GM13976 (cell line): ENCODE data around the gene INTS4.
"Not testable (repeated sequence)": the region's sequence is repeated elsewhere in the genome, so short reads cannot be mapped to it uniquely, and the experiment has no call there.

Source experiments
- DNase-seq: peaks from one replicate; pipeline ENCODE4 v3.0.0; 2012; ENCODE audit warnings: low spot score
- CTCF ChIP-seq: IDR thresholded peaks from 2 replicates; pipeline ENCODE4 v1.5.1; 2012; ENCODE audit warnings: borderline replicate concordance, mild to moderate bottlenecking; ENCODE audit not compliant: insufficient read depth; ENCODE audit errors: extremely low read depth, missing control alignments, control extremely low read depth
- in situ Hi-C: fragments of 300-500 bp; cut with MboI; formaldehyde crosslinking; loops from one replicate; pipeline ENCODE4 v1.12.0; 2022; ENCODE audit warnings: low sequenced_read_pairs, mixed read lengths, inconsistent platforms; ENCODE audit not compliant: unreplicated experiment

The INTS4 gene

GRCh38 chr11:77930334-77931208, 63.9 kb downstream of the INTS4 start:
- in situ Hi-C loops, DNase-seq: not testable (repeated sequence)

- DNase-seq, in situ Hi-C loops: not testable (repeated sequence)
These were observed 76.8 kb downstream of the INTS4 start for GRCh38 chr11:77917713-77918112.

GRCh38 chr11:77914307-77914791, 80.1 kb downstream of the INTS4 start:
- DNase-seq, in situ Hi-C loops: not testable (repeated sequence)

- in situ Hi-C loops, DNase-seq: not testable (repeated sequence)
These were observed 80.7 kb downstream of the INTS4 start for GRCh38 chr11:77913608-77914306.

GRCh38 chr11:77910828-77911227, 83.6 kb downstream of the INTS4 start:
- in situ Hi-C loops = not testable (repeated sequence)

GRCh38 chr11:77909277-77909676, 85.2 kb downstream of the INTS4 start:
- in situ Hi-C loops = no loop called here
- TF ChIP-seq CTCF = no peak
- DNase-seq = no peak

More at GRCh38 chr11:77910828-77911227, 83.6 kb downstream of the INTS4 start:
- not testable (repeated sequence) for DNase-seq

GRCh38 chr11:77908835-77909234, 85.6 kb downstream of the INTS4 start:
- in situ Hi-C loops = no loop called here
- DNase-seq = no peak

GRCh38 chr11:77894949-77895348, 99.5 kb downstream of the INTS4 start:
- in situ Hi-C loops, DNase-seq: not testable (repeated sequence)

More at GRCh38 chr11:77908835-77909234, 85.6 kb downstream of the INTS4 start:
- TF ChIP-seq CTCF = no peak

- DNase-seq, in situ Hi-C loops: not testable (repeated sequence)
These were observed 102.8 kb downstream of the INTS4 start for GRCh38 chr11:77891703-77892102.

GRCh38 chr11:77891256-77891655, 103.2 kb downstream of the INTS4 start:
- in situ Hi-C loops, DNase-seq: not testable (repeated sequence)

GRCh38 chr11:77890619-77891056, 103.8 kb downstream of the INTS4 start:
- in situ Hi-C loops, DNase-seq: not testable (repeated sequence)

- DNase-seq, in situ Hi-C loops: not testable (repeated sequence)
These were observed 104.3 kb downstream of the INTS4 start for GRCh38 chr11:77890100-77890614.

GRCh38 chr11:77889045-77889444, 105.4 kb downstream of the INTS4 start:
- DNase-seq, in situ Hi-C loops: not testable (repeated sequence)
